Cerebellar cortex (tissue), 1 donor: ENCODE measurements around the gene ENDOV.

Source experiments
- DNase-seq: peaks from one replicate; pipeline ENCODE4 v3.0.0-alpha.2; 2015; ENCODE audit warnings: low spot score

The ENDOV gene

DNA sequence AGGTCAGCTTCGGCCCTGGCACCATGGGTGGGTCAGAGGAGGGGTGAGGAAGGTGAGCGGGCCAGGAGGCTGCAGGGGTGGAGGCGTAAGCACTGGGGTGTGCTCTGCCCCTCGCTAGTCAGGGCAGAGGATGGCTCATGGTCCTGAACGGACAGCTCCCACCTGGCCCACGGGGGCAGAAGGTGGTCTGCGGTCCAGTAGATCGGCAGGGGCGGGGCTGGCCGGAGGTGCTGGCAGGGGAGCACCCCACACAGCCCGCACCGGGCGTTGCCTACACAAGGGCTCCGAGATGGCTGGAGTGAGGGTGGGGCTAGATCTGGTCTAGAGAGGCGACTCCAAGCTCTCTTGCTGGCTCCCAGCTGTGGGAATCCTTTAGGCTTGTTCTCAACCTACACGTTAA lies 53.3 kb downstream of the ENDOV start:
- DNase-seq = no peak

DNA sequence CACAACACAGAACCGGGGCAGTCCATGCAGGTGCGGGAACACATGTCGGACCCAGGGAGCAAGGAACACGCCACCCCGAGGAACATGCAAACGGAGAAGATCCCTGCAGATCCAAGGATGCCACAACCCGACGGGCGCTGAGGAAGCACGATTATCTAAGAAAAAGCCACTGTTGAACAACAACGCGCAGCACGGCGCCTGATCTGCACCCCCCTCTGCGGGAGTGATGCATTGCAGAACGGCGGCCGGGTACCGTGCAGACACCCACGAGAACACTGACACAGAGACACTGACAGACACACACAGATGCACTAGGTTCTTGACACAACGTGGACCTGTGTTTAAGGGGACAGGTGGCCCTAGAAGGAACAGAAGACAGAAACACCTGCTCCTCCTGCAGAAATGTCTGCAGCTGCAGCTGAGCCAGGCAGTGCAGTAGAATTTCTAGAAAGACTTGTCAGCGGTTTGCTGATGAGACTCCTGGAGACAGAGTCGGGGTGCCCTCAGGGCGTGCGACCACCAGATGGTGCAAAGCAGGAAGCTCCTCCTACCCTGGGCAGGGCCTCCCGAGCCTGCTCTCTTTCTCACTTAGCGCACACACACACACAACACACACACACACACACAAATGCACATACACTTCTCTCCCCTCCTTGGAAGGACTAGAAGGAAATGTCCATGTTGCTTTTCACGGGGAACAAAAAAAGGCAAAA lies 54.0 kb downstream of the ENDOV start:
- no peak for DNase-seq

GRCh38 chr17:80469667-80470066 lies 54.7 kb downstream of the ENDOV start:
- DNase-seq = no peak

DNA sequence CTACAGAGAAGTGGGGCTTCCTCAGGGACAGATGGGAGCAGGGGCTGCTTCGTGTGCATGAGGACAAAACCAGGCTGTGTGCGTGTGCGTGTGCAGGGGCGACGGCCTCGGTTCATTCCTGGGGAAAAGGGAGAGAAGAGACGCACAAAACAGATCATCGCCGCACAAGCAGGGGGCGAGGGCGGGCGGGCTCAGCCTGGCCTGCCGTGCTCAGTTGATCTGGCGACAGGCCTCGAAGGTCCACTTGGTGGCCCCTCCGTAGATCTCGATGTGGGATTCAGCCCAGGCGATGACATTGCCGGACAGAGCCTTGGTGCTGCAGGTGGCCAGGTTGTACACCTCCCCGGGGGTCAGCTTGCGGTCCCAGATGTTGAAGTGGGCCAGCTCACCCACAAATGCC lies 55.6 kb downstream of the ENDOV start:
- DNase-seq = no peak

DNA sequence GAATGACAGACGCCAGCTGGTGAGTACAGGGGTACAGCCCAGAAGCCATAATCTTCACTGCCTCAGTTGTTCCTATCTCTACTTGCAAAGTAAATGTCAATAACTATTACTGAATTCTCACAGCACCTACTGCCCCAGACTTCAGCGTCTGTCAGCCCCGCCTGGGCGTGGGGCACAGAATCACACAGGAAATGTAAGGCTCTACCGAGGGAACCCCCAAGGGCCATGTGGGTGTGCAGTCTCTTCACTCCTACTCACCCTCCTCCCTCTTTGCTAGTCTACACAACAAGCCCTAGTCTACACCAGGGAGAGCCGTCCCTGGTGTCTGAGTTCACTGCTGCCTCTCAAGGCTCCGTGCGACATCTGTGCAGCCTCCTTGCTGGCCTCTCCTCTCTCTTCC lies 57.0 kb downstream of the ENDOV start:
- no peak for DNase-seq

GRCh38 chr17:80472996-80473395 lies 58.0 kb downstream of the ENDOV start:
- no peak for DNase-seq

GRCh38 chr17:80473701-80474100 lies 58.7 kb downstream of the ENDOV start:
- no peak for DNase-seq

GRCh38 chr17:80474231-80474960 lies 59.4 kb downstream of the ENDOV start:
- DNase-seq = peak; percentile 90

GRCh38 chr17:80474961-80475909 lies 60.3 kb downstream of the ENDOV start:
- no peak for DNase-seq

- DNase-seq = peak; percentile 61
Measured at GRCh38 chr17:80475910-80476876, 61.2 kb downstream of the ENDOV start, which contains the start of gene NPTX1. Gene NPTX1, minus strand, starts transcription at chr17:80476607. Its CDS starts 161 bp downstream, at chr17:80476446.

DNA sequence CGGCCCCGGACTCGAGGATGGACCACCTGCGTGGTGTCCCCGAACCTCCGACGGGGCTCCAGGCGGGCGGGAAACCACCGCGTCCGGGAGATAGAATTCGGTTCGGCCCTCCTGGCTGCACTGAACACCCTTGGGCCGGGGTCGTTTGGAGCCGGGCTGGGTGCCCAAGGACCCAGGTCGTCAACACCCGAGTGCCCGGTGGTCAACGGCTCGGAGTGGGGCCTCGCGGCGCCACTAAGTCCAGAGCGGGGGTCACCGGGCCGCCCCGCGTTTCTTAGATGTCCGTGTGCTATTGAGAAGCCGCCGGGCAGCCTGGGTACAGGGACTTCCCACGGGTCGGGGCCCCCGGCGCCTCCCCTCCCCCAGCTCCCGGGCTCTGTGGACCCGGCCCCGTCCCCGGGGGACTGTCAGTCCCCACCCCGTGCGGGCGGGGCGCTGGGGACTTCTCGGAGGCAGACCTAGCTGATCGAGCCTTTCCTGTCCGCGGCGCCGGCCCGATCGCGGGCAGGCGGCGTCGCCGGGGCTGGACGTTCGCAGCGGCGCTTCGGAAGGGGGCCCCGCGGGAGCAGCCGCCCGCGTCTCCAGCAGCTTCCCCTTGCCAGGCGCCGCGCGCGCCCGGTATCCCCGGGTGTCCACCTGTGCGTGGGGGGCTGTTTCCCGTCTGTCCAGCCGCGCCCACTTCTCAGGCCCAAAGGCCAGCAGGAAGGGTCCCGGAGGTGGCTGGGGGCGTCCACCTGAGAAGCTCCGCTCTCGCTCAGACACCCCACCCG lies 62.1 kb downstream of the ENDOV start:
- DNase-seq = no peak

GRCh38 chr17:80477647-80478478 lies 62.9 kb downstream of the ENDOV start:
- DNase-seq = peak; percentile 62

DNA sequence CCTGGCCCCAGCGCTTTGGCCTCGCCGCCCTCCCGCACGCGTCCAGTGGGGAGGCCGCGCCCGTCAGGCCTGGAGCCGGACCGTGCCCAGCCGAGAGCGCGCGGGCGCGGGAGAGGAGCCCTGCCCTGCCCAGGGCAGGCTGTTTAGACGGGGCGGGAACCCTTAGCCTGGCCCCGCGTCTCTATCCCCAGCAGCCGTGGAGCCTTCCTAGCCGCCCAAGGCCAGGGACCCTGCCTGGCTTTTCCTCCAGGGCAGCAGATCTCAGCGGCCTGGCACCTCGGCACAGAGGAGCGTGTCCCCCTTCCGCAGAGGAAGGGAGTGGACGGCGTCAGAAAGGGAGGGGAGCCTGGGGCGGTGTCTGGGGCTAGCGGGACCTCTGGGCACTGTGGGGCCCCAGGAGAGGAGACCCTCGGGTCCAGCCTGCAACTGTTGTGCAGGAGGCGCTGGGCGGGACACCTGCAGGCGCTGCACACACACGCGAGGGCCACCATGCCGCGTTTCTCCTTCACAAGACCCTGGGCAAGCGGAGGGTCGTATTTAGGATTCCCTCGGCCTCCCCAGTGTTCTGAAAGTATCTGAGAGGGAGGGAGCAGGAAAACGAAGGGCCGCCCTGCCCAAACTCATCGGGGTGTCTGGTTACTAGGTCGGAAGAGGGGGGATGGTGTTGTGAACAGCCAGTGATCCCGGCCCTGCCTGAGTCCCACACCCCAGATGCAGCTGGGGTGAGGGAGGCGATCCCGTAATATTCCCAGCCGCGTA lies 63.7 kb downstream of the ENDOV start:
- DNase-seq = no peak

GRCh38 chr17:80479246-80479566 lies 64.2 kb downstream of the ENDOV start:
- DNase-seq = no peak

- DNase-seq = no peak
Measured at GRCh38 chr17:80480248-80480647, 65.3 kb downstream of the ENDOV start.

- DNase-seq = no peak
Measured at GRCh38 chr17:80481284-80482057, 66.5 kb downstream of the ENDOV start.

GRCh38 chr17:80482058-80482318 lies 67.0 kb downstream of the ENDOV start:
- DNase-seq = no peak

GRCh38 chr17:80482555-80483308 lies 67.8 kb downstream of the ENDOV start:
- no peak for DNase-seq
